Body of pancreas (tissue), 4 donors: ENCODE data around the gene HBA2. TPM values are rescaled to one million over a fixed set of nuclear protein-coding genes. Genes with fewer than 3 reads are reported as not detected.
"Not testable (repeated sequence)": the region's sequence is repeated elsewhere in the genome, so short reads cannot be mapped to it uniquely, and the experiment has no call there.

Source experiments
- ATAC-seq: fragments of 150-250 bp; one replicate; pipeline ENCODE4 v1.9.1; 2016
- DNase-seq, 4 donors: peaks; one replicate each; pipeline ENCODE4 v3.0.0-alpha.2; 2019
- H3K27ac ChIP-seq, 4 donors: fragments of 200-600 bp; sonication (generic); 1 replicate in 3 of 4; 2 replicates in 1 of 4; pipeline versions ENCODE4 v1.5.1 to v1.6.1; 2016 to 2019; ENCODE audit warnings: mild to moderate bottlenecking in 1 of 4, mixed read lengths in 1 of 4, moderate library complexity in 1 of 4
- H3K27me3 ChIP-seq, 2 donors: fragments of 200-600 bp; sonication (generic); one replicate each; pipeline ENCODE4 v1.6.0; 2016; ENCODE audit warnings: mild to moderate bottlenecking in 1 of 2
- H3K36me3 ChIP-seq, 2 donors: fragments of 200-600 bp; sonication (generic); replicated peaks in 1 of 2; 2 replicates each; pipeline ENCODE4 v1.5.1; 2016; ENCODE audit warnings: low read depth in 2 of 2; ENCODE audit not compliant: insufficient read depth in 1 of 2
- H3K4me1 ChIP-seq: fragments of 200-600 bp; sonication (generic); one replicate; pipeline ENCODE4 v1.6.0; 2016
- H3K4me3 ChIP-seq, 2 donors: fragments of 200-600 bp; sonication (generic); 1 replicate in 1 of 2; 2 replicates in 1 of 2; pipeline ENCODE4 v1.5.1; 2016 to 2019
- H3K9me3 ChIP-seq, 3 donors: fragments of 200-600 bp; sonication (generic); 1 replicate in 2 of 3; 2 replicates in 1 of 3; pipeline ENCODE4 v1.5.1; 2016
- CTCF ChIP-seq, 7 experiments: fragments of 450-650 bp in 4 of 7; fragments of 200-600 bp in 3 of 7; sonication (generic) in 3 of 7; IDR thresholded peaks; one replicate each; pipeline ENCODE4 v1.5.1; 2016 to 2019; ENCODE audit warnings: antibody characterized with exemption in 7 of 7
- POLR2A ChIP-seq, 3 donors: fragments of 450-650 bp; IDR thresholded peaks; one replicate each; pipeline ENCODE4 v1.6.1; 2016; ENCODE audit warnings: antibody characterized with exemption in 3 of 3, mild to moderate bottlenecking in 2 of 3
- whole genome bisulfite sequencing, 2 donors: methylation state at CpG; one replicate each; pipeline ENCODE4 v1.1.5; 2017; 5-methylcytosine and 5-hydroxymethylcytosine counted together
- intact Hi-C: fragments of 100-400 bp; cut with DNase I; formaldehyde crosslinking; loops from one replicate; pipeline ENCODE4 v1.15.1; 2023
- total RNA-seq, 2 donors: library from RNA; depleted of rRNA; stranded (reverse); fragments of >200 nt; gene quantifications; one replicate each; pipeline ENCODE4 v1.1.0, GENCODE V29; 2016

HBA2 gene
- total RNA-seq, 2 donors from 2014 or later, result 6.0 to 23.4 TPM

DNA sequence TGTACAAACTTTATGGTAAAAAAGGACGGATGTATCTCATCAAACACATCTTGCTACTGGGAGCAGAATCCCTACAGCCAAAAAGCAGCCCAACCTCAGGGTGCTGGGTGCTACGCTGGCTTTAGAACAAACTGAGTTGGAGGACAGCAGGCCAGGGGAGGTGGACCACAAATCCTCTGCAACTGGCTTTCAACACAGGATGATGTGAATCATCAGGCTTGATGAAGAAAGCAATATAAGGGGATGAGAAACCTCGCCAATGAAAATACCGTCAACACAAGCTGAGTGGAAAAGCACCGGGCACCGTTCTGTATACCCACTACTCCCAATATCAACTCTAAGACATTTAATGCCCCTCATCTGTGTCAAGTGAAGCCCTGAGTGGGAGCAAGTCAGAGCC lies 21.8 kb downstream of the HBA2 start:
- no peak overlapping the region for H3K4me3 ChIP-seq

DNA sequence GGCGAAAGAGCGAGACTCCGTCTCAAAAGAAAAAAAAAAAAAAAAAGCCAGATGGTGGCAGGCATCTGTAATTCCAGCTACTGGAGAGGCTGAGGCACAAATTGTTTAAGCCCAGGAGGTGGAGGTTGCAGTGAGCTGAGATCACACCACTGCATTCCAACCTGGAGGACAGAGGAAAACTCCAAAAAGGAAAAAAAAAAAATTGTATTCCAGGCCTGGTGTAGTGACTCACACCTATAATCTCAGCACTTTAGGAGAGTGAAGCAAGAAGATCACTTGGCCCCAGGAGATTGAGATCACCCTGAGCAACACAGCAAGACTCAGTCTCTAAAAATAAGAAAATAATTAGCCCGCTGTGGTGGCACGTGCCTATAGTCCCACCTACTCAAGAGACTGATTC lies 27.7 kb downstream of the HBA2 start:
- ATAC-seq, result no peak
- H3K27ac ChIP-seq, result no peak overlapping the region
- intact Hi-C loops, result no loop called here
- H3K4me1 ChIP-seq, result no peaks in the 10 kb centered on the region
- H3K9me3 ChIP-seq, result no peaks in the 10 kb centered on the region
- no peak overlapping the region for H3K4me3 ChIP-seq
- TF ChIP-seq POLR2A (IDR thresholded peaks at IDR 0.05) (no peak), CTCF (IDR thresholded peaks at IDR 0.05) (no peak)
- no peak for DNase-seq
- peaks cover 16 to 42% of the 10 kb centered on the region in 2 donors for H3K36me3 ChIP-seq
- WGBS, 2 donors, result 86 to 99% methylated on average over 5 of the region's 5 CpGs
- H3K27me3 ChIP-seq, result no peaks in the 10 kb centered on the region

More for the DNA sequence above, 21.8 kb downstream of the HBA2 start:
- WGBS, 2 donors, result 94 to 97% methylated on average over 6 of the region's 6 CpGs
- intact Hi-C loops, result no loop called here
- Histone ChIP-seq H3K27me3 (no peaks in the 10 kb centered on the region), H3K27ac (no peak overlapping the region), H3K36me3 (peaks cover 16 to 55% of the 10 kb centered on the region in 2 donors), H3K9me3 (no peaks in the 10 kb centered on the region), H3K4me1 (no peaks in the 10 kb centered on the region)
- ATAC-seq (no peak), DNase-seq (no peak)
- TF ChIP-seq POLR2A (IDR thresholded peaks at IDR 0.05) (no peak), CTCF (IDR thresholded peaks at IDR 0.05) (no peak)

DNA sequence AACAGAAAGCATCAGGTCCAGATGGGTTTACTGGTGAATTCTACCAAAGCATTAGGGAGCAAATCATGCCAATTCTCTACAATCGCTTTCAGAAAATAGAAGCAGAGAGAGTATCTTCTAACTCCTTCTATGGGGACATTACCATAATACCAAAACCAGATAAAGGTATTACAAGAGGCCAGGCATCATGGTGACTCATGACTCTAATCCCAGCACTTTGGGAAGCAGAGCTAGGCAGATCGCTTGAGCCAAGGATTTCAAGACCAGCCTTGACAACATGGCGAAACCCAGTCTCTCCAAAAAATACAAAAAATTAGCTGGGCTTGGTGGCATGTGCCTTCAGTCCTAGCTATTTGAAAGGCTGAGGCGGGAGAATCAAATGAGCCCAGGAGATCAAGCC lies 30.6 kb downstream of the HBA2 start:
- 96 to 100% methylated on average over 4 of the region's 4 CpGs for WGBS, 2 donors
- peaks cover 8 to 44% of the 10 kb centered on the region in 2 donors for H3K36me3 ChIP-seq
- no peak for ATAC-seq

DNA sequence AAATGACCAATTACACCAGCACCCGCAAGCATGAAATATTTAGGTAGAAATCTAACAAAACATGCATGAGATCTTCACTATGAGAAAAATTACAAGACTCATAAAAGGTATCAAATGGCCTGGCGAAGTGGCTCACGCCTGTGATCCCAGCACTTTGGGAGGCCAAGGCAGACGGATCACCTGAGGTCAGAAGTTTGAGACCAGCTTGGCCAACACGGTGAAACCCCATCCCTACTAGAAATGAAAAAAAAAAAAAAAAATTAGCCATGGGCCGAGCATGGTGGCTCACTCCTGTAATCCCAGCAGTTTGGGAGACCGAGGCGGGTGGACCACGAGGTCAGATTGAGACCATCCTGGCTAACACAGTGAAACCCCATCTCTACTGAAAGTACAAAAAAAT lies 31.4 kb downstream of the HBA2 start:
- peaks cover under 1 to 36% of the 10 kb centered on the region in 2 donors for H3K36me3 ChIP-seq
- 91 to 92% methylated on average over 9 of the region's 9 CpGs for WGBS, 2 donors

More for the DNA sequence above, 30.6 kb downstream of the HBA2 start:
- no peak for DNase-seq
- Histone ChIP-seq H3K4me1 (no peaks in the 10 kb centered on the region), H3K27me3 (no peaks in the 10 kb centered on the region), H3K4me3 (no peak overlapping the region), H3K27ac (no peak overlapping the region), H3K9me3 (no peaks in the 10 kb centered on the region)
- intact Hi-C loops, result no loop called here
- TF ChIP-seq POLR2A (IDR thresholded peaks at IDR 0.05), result no peak
- no peak for TF ChIP-seq CTCF (IDR thresholded peaks at IDR 0.05)

GRCh38 chr16:209359-209758 lies 36.7 kb downstream of the HBA2 start:
- H3K27ac ChIP-seq, H3K27me3 ChIP-seq, DNase-seq, H3K4me3 ChIP-seq, ATAC-seq, H3K9me3 ChIP-seq, H3K4me1 ChIP-seq, intact Hi-C loops: not testable (repeated sequence)
- peaks cover 0 to 19% of the 10 kb centered on the region in 2 donors for H3K36me3 ChIP-seq
- 90% methylated on average over 4 of the region's 4 CpGs for WGBS, 2 donors

More for the DNA sequence above, 31.4 kb downstream of the HBA2 start:
- H3K4me1 ChIP-seq, H3K27ac ChIP-seq, DNase-seq, ATAC-seq, H3K9me3 ChIP-seq, H3K4me3 ChIP-seq, H3K27me3 ChIP-seq, intact Hi-C loops: not testable (repeated sequence)

GRCh38 chr16:211631-212180 lies 39.0 kb downstream of the HBA2 start:
- DNase-seq, intact Hi-C loops, H3K27me3 ChIP-seq, H3K36me3 ChIP-seq, H3K9me3 ChIP-seq, H3K27ac ChIP-seq, H3K4me1 ChIP-seq, H3K4me3 ChIP-seq, ATAC-seq: not testable (repeated sequence)
- 87 to 89% methylated on average over 3 to 14 of the region's 14 CpGs for WGBS, 2 donors
